Endothelial cell of umbilical vein (primary cell): ENCODE measurements around the gene ACOT7. TPM values are rescaled to one million over a fixed set of nuclear protein-coding genes. Genes with fewer than 3 reads are reported as not detected.

Experiments used
- BruUV-seq: library from RNA; stranded (reverse); fragments of 400-500 nt; replicated peaks from 2 replicates; lab custom pipeline; 2021; lab: Mats Ljungman, UMichigan
- CTCF ChIA-PET: fragments of 300-600, 350-600 bp; sonication (Branson Sonifier 250); formaldehyde crosslinking; loops from one replicate; lab custom pipeline; 2021; ENCODE audit warnings: antibody characterized with exemption, inconsistent platforms; lab: Charles Lee
- POLR2A ChIA-PET: fragments of 300-600, 350-600 bp; sonication (Branson Sonifier 250); formaldehyde crosslinking; loops from one replicate; lab custom pipeline; 2021; ENCODE audit warnings: antibody characterized with exemption, inconsistent platforms; lab: Charles Lee
- DNase-seq: peaks from one replicate; pipeline ENCODE4 v3.0.0-alpha.2; 2011; ENCODE audit warnings: low read depth, low spot score
- FAIRE-seq: peaks from 2 replicates; lab custom pipeline; 2011; peaks lifted over from hg19 to GRCh38; lab: Jason Lieb, UNC
- H2AFZ ChIP-seq: 2 replicates; pipeline ENCODE4 v1.6.0; 2012; ENCODE audit warnings: low read depth, low read length, control low read depth, inconsistent platforms
- H3K27ac ChIP-seq: 2 replicates; pipeline ENCODE4 v1.5.1; 2011; ENCODE audit warnings: low read depth, mild to moderate bottlenecking, control low read depth, low read length, moderate library complexity; ENCODE audit not compliant: insufficient read depth
- H3K27me3 ChIP-seq, 2 experiments: 2 replicates each; pipeline versions ENCODE4 v1.6.0 to v1.6.1; 2011; ENCODE audit warnings: low read length in 2 of 2, mixed read lengths in 1 of 2; ENCODE audit not compliant: control insufficient read depth in 2 of 2, insufficient read depth in 2 of 2
- H3K36me3 ChIP-seq, 2 experiments: 2 replicates in 1 of 2; 3 replicates in 1 of 2; pipeline ENCODE4 v1.5.1; 2011; ENCODE audit warnings: low read length in 2 of 2, mild to moderate bottlenecking in 1 of 2, moderate library complexity in 1 of 2; ENCODE audit not compliant: control insufficient read depth in 2 of 2, insufficient read depth in 2 of 2; ENCODE audit errors: extremely low read depth in 1 of 2
- H3K4me1 ChIP-seq: 3 replicates; pipeline ENCODE4 v1.5.1; 2011; ENCODE audit warnings: mild to moderate bottlenecking, low read length; ENCODE audit not compliant: control insufficient read depth, insufficient read depth; ENCODE audit errors: extremely low read depth
- H3K4me2 ChIP-seq: 2 replicates; pipeline ENCODE4 v1.6.1; 2011; ENCODE audit warnings: low read length, control low read depth, mixed read lengths; ENCODE audit not compliant: insufficient read depth
- H3K4me3 ChIP-seq, 3 experiments: fragments of 200-600 bp in 1 of 3; sonication (generic), shearing (Covaris generic) in 1 of 3; replicated peaks in 1 of 3; 2 replicates each; pipeline ENCODE4 v1.5.1; 2011 to 2016; ENCODE audit warnings: control low read depth in 3 of 3, low read length in 3 of 3, mild to moderate bottlenecking in 2 of 3, inconsistent platforms in 1 of 3, low read depth in 1 of 3, moderate library complexity in 1 of 3; ENCODE audit not compliant: insufficient read depth in 1 of 3
- H3K79me2 ChIP-seq: 2 replicates; pipeline ENCODE4 v1.6.0; 2012; ENCODE audit warnings: low read length, inconsistent platforms; ENCODE audit not compliant: control insufficient read depth, insufficient read depth
- H3K9ac ChIP-seq: replicated peaks from 2 replicates; pipeline ENCODE3; 2011; ENCODE audit warnings: low read length, control low read depth; ENCODE audit not compliant: insufficient read depth; ENCODE audit errors: extremely low read depth
- H3K9me1 ChIP-seq: replicated peaks from 3 replicates; pipeline ENCODE4 v1.6.0; 2011; ENCODE audit warnings: mild to moderate bottlenecking, low read length; ENCODE audit not compliant: control insufficient read depth, insufficient read depth; ENCODE audit errors: extremely low read depth
- H3K9me3 ChIP-seq: replicated peaks from 2 replicates; pipeline ENCODE4 v1.5.1; 2012; ENCODE audit warnings: low read length, inconsistent platforms; ENCODE audit not compliant: control insufficient read depth, insufficient read depth
- H4K20me1 ChIP-seq: replicated peaks from 2 replicates; pipeline ENCODE3; 2011; ENCODE audit warnings: mild to moderate bottlenecking, low read length; ENCODE audit not compliant: control insufficient read depth, insufficient read depth; ENCODE audit errors: extremely low read depth
- CTCF ChIP-seq, 2 donors: IDR thresholded peaks; 1 replicate in 1 of 2; 2 replicates in 1 of 2; pipeline ENCODE4 v1.5.1; 2011; ENCODE audit warnings: low read length in 2 of 2, mild to moderate bottlenecking in 2 of 2, moderate library complexity in 2 of 2, control low read depth in 1 of 2, inconsistent platforms in 1 of 2, low read depth in 1 of 2; ENCODE audit not compliant: insufficient read depth in 1 of 2; ENCODE audit errors: extremely low read depth in 1 of 2
- EZH2 ChIP-seq: IDR thresholded peaks from 2 replicates; pipeline ENCODE4 v1.6.1; 2012; ENCODE audit warnings: borderline replicate concordance, low read depth, mild to moderate bottlenecking, moderate library complexity, low read length, inconsistent platforms; ENCODE audit not compliant: severe bottlenecking
- FOS ChIP-seq: IDR thresholded peaks from 2 replicates; pipeline ENCODE4 v1.6.1; 2011; ENCODE audit warnings: mild to moderate bottlenecking, low read length, moderate library complexity, borderline replicate concordance; ENCODE audit not compliant: insufficient read depth
- GATA2 ChIP-seq: IDR thresholded peaks from 2 replicates; pipeline ENCODE4 v1.7.0; 2011; ENCODE audit warnings: low read depth, mild to moderate bottlenecking, moderate library complexity, mixed read lengths, low read length; ENCODE audit not compliant: insufficient read length, insufficient read depth
- JUN ChIP-seq: IDR thresholded peaks from 2 replicates; pipeline ENCODE4 v1.6.1; 2011; ENCODE audit warnings: borderline replicate concordance, low read depth; ENCODE audit not compliant: insufficient read length, insufficient read depth
- MYC ChIP-seq: IDR thresholded peaks from one replicate; pipeline ENCODE4 v1.6.1; 2011; ENCODE audit warnings: mild to moderate bottlenecking, low read depth, low read length
- POLR2A ChIP-seq: IDR thresholded peaks from 2 replicates; pipeline ENCODE4 v1.6.1; 2012; ENCODE audit warnings: low read depth, mild to moderate bottlenecking, control low read depth, low read length
- POLR2AphosphoS5 ChIP-seq: IDR thresholded peaks from 2 replicates; pipeline ENCODE4 v1.6.1; 2012; ENCODE audit warnings: low read depth, mild to moderate bottlenecking, control low read depth, low read length, moderate library complexity; ENCODE audit not compliant: insufficient read depth
- dilution Hi-C: fragments of 300-500 bp; cut with MboI; formaldehyde crosslinking; loops from one replicate; pipeline ENCODE4 v1.15.0; 2019; ENCODE audit warnings: low sequenced_read_pairs; ENCODE audit not compliant: extremely low pct_ligation_motif_present
- intact Hi-C: fragments of 100-400 bp; cut with micrococcal nuclease; formaldehyde crosslinking; loops from one replicate; pipeline ENCODE4 v1.10.0; 2022
- polyA plus RNA-seq, 4 experiments: library from polyadenylated mRNA; depleted of rRNA in 3 of 4; stranded (reverse) in 3 of 4; unstranded in 1 of 4; fragments of >200 nt; gene quantifications; 2 replicates each; pipeline versions ENCODE4 v1.2.1 to v1.2.3, GENCODE V29; 2011 to 2012; ENCODE audit warnings: missing spikeins in 1 of 4
- total RNA-seq: library from RNA; stranded (reverse); gene quantifications from 2 replicates; pipeline ENCODE4 v1.2.3, GENCODE V29; 2021
- TF ChIP-seq, protein P1 (sequence below): IDR thresholded peaks from 2 replicates; pipeline ENCODE4 v1.6.1; 2011; ENCODE audit not compliant: insufficient read depth, insufficient read length

Gene ACOT7
- total and polyA plus RNA-seq, 2 donors (not counting 3 experiments of a cell fraction or from before 2014, with no cell fraction given): 69.4 to 105 TPM

GRCh38 chr1:6300342-6301048 is 93.1 kb downstream of the ACOT7 start:
- DNase-seq: no peak
- Histone ChIP-seq H3K27me3 (no peaks in the 10 kb centered on the region), H3K79me2 (no peaks in the 10 kb centered on the region), H3K9me1 (no peaks in the 10 kb centered on the region), H3K4me2 (no peak overlapping the region), H3K4me1 (no peaks in the 10 kb centered on the region), H3K4me3 (no peak overlapping the region), H4K20me1 (no peaks in the 10 kb centered on the region), H3K9me3 (no peaks in the 10 kb centered on the region), H3K27ac (no peak overlapping the region), H3K36me3 (no peaks in the 10 kb centered on the region), H2AFZ (no peak overlapping the region), H3K9ac (no peak overlapping the region)
- FAIRE-seq: no peak
- ChIA-PET POLR2A (no interaction called here), CTCF (no interaction called here)
- TF ChIP-seq EZH2 (no peak), GATA2 (no peak)
- TF ChIP-seq, protein P1, sequence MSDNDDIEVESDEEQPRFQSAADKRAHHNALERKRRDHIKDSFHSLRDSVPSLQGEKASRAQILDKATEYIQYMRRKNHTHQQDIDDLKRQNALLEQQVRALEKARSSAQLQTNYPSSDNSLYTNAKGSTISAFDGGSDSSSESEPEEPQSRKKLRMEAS: no peak
- no TSS peak for BruUV-seq
- dilution Hi-C loops: no loop called here
- intact Hi-C loops: no loop called here

DNA sequence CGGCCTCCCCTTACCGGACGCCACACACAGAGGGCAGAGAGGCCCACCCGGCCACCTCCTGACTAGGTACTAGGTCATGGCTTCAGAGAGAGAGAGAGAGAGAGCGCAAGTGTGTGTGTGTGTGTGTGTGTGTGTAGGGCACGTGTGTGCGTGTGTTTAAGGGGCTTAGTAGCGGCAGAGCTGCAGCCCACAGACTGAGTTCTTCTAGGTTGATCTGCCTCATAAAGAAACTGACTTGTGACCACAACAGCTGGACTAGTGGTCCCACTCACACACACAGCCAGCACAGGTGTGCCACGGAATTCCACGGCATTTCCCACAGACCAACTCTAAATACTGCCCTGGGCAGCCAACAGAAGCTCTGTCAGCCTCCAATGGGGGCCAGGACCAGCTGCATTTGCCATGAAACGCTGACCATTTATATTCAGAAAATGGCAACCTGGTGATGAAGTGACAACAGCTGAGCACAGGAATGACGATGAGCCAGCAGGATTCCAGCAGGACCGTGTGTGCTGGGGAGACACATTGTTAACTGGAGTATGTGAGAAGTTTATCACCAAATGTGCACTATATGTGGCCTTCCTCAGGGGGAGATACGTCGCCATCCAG is 93.9 kb downstream of the ACOT7 start:
- no peaks in the 10 kb centered on the region for H3K9me1 ChIP-seq
- H3K4me1 ChIP-seq: no peaks in the 10 kb centered on the region
- FAIRE-seq: no peak
- intact Hi-C loops: no loop called here
- dilution Hi-C loops: no loop called here
- no peaks in the 10 kb centered on the region for H3K79me2 ChIP-seq
- H3K4me2 ChIP-seq: no peak overlapping the region
- H3K27ac ChIP-seq: no peak overlapping the region
- no peaks in the 10 kb centered on the region for H3K27me3 ChIP-seq
- no peak overlapping the region for H3K4me3 ChIP-seq
- BruUV-seq: no TSS peak
- H3K36me3 ChIP-seq: no peaks in the 10 kb centered on the region
- H2AFZ ChIP-seq: no peak overlapping the region
- TF ChIP-seq CTCF (IDR thresholded peaks at IDR 0.05; ENCODE audit: extremely low read depth in 1 of 2, insufficient read depth in 1 of 2, low read depth in 1 of 2, low read length in 2 of 2) (no peak), EZH2 (no peak), JUN (no peak), MYC (no peak), POLR2A (no peak), POLR2AphosphoS5 (no peak), GATA2 (no peak), FOS (no peak)
- TF ChIP-seq, protein P1: no peak
- no peaks in the 10 kb centered on the region for H3K9me3 ChIP-seq
- POLR2A ChIA-PET: no interaction called here
- H3K9ac ChIP-seq: no peak overlapping the region
- CTCF ChIA-PET: no interaction called here
- DNase-seq: no peak
- H4K20me1 ChIP-seq: no peaks in the 10 kb centered on the region
